GM18951 (cell line): Measurements from ENCODE around the gene SHC3.

Source experiments
- POLR2A ChIP-seq: IDR thresholded peaks from 4 replicates; pipeline ENCODE4 v1.6.1; 2011; ENCODE audit warnings: mild to moderate bottlenecking; ENCODE audit not compliant: insufficient read length, insufficient read depth; ENCODE audit errors: extremely low read depth
- in situ Hi-C: fragments of 300-500 bp; cut with MboI; formaldehyde crosslinking; loops from one replicate; pipeline ENCODE4 v1.12.0; 2022; ENCODE audit warnings: low sequenced_read_pairs, mixed read lengths, inconsistent platforms; ENCODE audit not compliant: unreplicated experiment

The SHC3 gene

DNA sequence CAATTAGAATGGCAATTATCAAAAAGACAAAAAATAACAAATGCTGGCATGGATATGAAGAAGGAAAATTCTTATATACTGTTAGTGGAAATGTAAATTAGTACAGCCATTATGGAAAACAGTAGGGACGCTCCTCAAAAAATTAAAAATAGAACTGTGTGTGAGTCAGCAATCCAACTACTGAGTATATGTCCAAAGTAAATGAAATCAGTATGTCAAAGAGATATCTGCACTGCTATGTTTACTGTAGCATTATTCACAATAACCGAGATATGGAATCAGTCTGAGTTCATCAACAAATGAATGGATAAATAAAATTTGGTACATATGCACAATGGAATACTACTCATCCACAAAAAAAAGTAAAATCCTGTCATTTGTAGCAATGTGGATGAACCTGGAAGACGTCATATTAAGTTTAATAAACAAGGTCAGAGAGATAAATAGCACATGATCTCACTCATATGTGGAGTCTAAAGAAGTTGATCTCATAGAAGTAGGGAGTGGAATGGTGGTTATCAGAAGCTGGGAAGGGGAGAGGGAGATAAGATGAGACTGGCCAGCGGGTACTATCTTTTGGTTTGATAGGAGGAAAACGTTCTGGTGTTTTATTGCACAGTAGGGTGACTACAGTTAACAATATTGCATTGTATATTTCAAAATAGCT, 16.6 kb upstream of the SHC3 start:
- TF ChIP-seq POLR2A = no peak
- in situ Hi-C loops = no loop called here

- in situ Hi-C loops = no loop called here
Measured at GRCh38 chr9:89194421-89195130, 16.0 kb upstream of the SHC3 start.

GRCh38 chr9:89191004-89191403, 12.4 kb upstream of the SHC3 start:
- TF ChIP-seq POLR2A = no peak
- in situ Hi-C loops = no loop called here

More at GRCh38 chr9:89194421-89195130, 16.0 kb upstream of the SHC3 start:
- no peak for TF ChIP-seq POLR2A

DNA sequence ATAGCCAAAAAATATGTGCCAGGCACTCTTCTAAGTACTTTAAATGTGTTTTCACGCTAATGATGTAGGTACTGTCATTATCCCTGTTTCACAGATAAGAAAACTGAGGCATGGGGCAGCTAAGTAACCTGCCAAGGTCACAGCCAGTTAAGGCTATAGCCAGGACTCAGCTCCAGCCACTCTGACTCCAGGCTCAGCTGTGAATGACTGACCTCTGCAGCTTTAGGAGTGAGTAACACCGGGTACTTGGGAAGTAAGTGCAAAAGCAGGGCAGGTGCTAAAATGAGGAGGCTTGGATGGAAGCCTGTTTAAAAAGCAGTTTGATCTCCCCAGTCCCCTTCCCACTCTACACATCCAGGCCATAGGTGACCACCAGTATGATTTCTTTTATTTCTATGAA, 10.6 kb upstream of the SHC3 start:
- in situ Hi-C loops = no loop called here
- TF ChIP-seq POLR2A = no peak

GRCh38 chr9:89187950-89188349, 9.3 kb upstream of the SHC3 start:
- in situ Hi-C loops = no loop called here
- TF ChIP-seq POLR2A = no peak

DNA sequence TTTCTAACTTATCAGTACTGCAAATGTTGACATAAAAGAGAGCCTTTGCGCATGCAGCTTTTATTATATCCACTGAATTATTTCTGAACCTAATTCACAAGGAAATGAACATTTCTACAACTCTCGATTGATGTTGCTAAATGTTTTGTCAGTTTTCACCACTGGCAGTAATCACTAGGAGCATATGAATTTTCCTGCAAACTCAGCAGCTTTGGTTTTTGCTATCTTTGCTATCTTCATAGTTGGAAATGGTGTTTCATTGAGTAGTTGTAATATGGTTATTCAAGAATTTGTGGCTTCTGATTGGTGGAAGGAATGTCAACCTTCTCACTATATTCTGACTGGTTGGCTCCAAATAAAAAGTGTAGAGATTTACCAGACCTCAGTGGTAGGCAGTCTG, 8.9 kb upstream of the SHC3 start:
- in situ Hi-C loops = no loop called here
- TF ChIP-seq POLR2A = no peak

GRCh38 chr9:89186960-89187359, 8.3 kb upstream of the SHC3 start:
- in situ Hi-C loops = no loop called here
- TF ChIP-seq POLR2A = no peak

DNA sequence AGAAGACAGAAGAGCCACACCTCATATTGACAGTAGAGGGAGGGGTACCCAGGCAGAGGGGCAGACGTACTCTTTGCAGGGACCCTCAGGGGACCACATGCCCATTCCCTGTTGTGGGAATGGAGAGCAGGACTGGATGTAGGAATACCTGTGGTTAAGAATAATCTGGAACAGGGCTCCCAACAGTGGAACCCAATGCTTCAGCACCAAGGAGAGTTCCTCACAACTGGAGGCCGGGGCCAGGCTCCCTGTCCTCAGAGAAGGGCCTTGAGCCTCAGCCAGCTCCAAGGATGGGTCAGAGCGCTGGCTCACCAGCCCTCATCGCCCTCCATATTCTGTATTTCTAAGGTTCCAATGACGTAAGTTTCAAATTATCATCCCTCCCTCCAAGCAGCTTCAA, 7.4 kb upstream of the SHC3 start:
- in situ Hi-C loops = no loop called here
- no peak for TF ChIP-seq POLR2A

- no peak for TF ChIP-seq POLR2A
- in situ Hi-C loops = no loop called here
Measured at GRCh38 chr9:89183146-89183545, 4.5 kb upstream of the SHC3 start.

- no peak for TF ChIP-seq POLR2A
- in situ Hi-C loops = no loop called here
Measured at GRCh38 chr9:89182369-89182768, 3.8 kb upstream of the SHC3 start.

DNA sequence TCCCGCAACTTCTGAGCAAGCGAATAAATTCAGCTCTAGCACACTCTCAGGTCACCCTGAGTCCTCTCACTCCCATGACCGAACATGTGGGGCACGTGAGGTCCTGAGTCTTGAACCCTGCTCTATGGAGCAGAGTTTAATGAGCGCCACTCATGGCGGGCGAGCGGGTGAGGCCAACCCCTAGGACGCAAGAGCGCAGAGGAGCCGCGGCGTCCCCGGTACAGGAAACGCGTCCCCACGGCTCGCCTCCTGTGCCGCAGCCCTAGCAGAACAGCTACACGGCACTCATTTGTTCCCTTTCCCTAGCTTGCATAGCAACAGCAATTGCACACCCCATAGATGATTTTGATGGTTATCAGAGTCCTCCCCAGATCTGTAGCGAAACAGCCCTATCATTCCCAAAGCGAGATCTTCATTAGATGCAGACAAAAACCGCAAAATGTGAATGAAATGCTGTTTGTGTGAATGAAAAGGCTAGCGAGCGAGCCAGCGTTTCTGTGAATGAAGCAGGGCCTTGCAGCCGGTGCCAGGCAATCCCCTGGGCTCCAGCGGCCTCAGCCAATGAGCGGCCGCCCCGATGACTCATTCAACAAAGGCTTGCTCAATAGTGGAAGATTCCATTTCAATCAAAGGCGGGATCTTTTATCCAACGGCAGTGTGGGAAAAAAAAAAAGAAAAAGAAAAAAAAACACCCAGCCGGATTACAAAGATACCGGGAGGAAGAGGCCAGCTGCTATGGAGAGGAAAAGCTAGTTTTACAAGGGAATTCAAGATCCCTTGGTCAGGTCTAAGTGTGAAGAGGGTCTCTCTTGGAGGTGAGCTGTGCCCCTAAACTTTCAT, 1.5 kb upstream of the SHC3 start:
- TF ChIP-seq POLR2A = no peak
- in situ Hi-C loops = no loop called here

- no peak for TF ChIP-seq POLR2A
- in situ Hi-C loops = no loop called here
Measured at GRCh38 chr9:89179540-89179894, 899 bp upstream of the SHC3 start.

DNA sequence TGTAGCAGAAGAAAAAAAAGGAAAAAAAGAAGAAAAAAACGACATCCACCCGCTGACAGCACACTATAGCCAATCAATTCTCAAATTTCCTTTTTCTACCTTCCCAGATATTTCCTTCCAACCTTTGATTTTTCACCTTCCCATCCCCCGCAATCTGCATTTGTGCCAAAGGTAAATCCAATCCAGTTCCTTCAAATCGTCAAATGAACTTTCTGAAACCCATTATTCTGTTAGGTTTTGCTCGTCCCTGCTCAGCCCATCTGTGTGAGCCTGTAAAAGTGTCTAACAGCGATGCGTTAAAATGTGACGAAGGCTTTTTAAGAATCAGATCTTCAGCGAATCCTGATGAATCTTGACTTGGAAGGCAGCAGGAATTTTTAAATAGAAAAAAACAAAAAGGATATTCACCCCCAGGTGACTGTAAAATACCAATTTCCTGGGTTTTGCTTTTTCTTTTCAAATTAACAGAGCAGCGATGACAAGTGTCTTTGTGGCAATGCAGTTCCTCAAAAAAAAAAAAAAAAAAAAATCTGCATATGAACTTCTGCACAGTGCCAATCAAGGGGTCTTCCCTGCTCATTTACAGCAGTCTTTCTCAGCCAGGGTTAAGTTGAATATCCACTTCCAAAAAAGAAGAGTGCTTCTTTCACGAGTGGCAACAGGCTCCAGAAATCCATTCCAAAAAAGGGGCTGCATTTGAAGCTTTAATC, 367 bp upstream of the SHC3 start:
- in situ Hi-C loops = no loop called here
- no peak for TF ChIP-seq POLR2A
